HG03442 (cell line): ENCODE results near the gene PCDHGB4.
"Not testable (repeated sequence)": the region's sequence is repeated elsewhere in the genome, so short reads cannot be mapped to it uniquely, and the experiment has no call there.

Experiments used
- ATAC-seq: cut with Tn5 transposase; IDR thresholded peaks from one replicate; pipeline ENCODE4 v1.9.1; 2021; ENCODE audit warnings: mild to moderate bottlenecking, moderate library complexity; ENCODE audit not compliant: unreplicated experiment

PCDHGB4 gene

GRCh38 chr5:141366016-141366896 is 21.2 kb upstream of the PCDHGB4 start:
- no peak for ATAC-seq

DNA sequence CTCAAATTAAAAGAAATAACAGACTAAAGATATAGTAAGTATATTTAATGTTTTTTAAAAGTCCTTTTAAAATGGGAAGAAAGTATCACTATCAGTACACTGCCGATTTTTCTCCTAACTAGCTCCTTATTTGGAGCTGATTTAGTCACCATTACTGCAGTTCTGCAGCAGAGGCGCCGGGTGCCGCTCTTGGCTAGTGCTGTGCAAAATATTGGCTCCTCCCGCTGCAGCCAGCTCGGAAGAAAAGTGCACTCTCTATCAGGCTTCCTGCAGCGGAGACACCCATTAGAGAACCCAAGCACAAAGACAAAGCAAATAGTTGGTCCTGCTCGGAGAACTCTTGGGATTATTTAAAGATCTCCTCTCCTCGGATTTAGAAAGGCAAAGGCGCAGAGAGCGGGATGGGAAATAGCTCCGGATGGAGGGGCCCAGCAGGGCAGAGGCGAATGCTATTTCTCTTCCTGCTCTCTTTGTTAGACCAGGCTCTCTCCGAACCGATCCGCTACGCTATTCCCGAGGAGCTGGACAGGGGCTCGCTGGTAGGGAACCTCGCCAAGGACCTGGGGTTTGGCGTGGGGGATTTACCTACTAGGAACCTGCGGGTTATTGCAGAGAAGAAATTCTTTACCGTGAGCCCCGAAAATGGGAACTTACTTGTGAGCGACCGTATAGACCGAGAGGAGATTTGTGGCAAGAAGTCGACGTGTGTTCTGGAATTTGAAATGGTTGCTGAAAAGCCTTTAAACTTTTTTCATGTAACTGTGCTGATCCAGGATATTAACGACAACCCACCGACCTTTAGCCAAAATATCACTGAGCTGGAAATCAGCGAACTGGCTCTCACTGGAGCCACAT is 17.3 kb upstream of the PCDHGB4 start, which contains the start of gene PCDHGB3:
PCDHGB3 (plus strand) TSS at position 249 of the 855 bp plus-strand sequence; CDS start at position 402, 153 bp downstream.
- ATAC-seq, result peak; percentile 64

- ATAC-seq, result no peak
These were observed 15.7 kb upstream of the PCDHGB4 start for GRCh38 chr5:141371572-141372475.

DNA sequence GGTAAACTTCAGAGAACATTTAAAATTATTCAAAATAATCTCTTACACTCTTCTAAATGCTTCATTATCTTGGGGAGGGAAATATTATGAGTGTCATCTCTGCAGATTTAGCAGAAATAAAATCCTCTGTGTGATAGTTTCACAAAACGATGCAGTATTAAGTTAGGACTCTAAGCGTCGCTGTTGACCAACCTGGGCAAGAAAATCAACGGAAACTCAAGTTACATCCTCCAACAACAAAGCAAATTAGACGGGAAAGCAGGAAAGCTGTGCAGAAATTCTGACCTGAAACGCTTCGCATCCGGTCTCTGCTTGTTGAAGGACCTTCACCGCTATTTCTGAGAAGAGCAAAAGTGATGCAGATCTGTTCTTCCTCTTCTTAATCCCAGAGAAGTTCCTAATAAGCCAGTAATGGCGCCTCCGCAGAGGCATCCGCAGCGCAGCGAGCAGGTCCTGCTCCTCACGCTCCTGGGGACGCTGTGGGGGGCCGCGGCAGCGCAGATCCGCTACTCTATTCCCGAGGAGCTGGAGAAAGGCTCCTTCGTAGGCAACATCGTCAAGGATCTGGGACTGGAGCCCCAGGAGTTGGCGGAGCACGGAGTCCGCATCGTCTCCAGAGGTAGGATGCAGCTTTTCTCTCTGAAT is 13.7 kb upstream of the PCDHGB4 start, which contains the start of gene PCDHGA6:
PCDHGA6 (plus strand) TSS at position 219 of the 645 bp plus-strand sequence; CDS start at position 412, 193 bp downstream.
- no peak for ATAC-seq

GRCh38 chr5:141374627-141375026 is 12.9 kb upstream of the PCDHGB4 start:
- no peak for ATAC-seq

DNA sequence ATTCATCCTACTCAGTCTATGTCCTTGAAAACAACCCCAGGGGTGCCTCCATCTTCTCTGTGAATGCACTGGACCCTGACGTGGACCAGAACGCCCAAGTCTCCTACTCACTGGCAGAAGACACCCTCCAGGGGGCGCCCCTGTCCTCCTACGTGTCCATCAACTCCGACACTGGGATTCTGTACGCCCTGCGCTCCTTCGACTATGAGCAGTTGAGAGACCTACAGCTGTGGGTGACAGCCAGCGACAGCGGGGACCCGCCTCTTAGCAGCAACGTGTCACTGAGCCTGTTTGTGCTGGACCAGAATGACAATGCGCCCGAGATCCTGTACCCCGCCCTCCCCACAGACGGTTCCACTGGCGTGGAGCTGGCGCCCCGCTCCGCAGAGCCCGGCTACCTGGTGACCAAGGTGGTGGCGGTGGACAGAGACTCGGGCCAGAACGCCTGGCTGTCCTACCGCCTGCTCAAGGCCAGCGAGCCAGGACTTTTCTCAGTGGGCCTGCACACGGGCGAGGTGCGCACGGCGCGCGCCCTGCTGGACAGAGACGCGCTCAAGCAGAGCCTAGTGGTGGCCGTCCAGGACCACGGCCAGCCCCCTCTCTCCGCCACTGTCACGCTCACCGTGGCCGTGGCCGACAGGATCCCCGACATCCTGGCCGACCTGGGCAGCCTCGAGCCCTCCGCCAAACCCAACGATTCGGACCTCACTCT is 11.9 kb upstream of the PCDHGB4 start:
- not testable (repeated sequence) for ATAC-seq

DNA sequence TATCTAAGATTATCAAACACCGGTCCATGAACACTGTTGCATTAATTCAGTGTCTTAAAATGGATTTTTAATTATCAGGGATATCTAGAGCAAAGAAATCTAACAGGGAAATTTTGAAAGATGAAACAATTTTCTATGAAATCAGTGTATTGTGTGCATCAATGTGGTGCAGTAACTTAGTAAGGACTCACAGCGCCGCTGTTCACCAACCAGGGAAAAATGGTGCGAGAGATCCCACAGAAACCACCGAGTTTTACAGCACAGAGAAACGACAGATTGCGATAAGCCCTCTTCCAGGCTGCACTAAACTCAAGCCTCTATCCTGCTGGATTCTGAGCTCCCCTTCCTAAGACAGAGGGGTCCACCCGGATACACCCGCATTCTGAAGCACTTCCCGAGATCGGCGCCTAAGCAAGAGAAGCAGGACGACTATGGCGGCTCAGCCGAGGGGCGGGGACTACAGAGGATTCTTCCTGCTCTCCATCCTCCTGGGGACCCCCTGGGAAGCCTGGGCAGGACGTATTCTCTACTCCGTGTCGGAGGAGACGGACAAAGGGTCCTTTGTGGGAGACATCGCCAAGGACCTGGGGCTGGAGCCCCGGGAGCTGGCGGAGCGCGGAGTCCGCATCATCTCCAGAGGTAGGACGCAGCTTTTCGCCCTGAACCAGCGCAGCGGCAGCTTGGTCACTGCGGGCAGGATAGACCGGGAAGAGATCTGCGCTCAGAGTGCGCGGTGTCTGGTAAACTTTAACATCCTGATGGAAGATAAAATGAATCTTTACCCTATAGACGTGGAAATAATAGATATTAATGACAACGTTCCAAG is 4.8 kb upstream of the PCDHGB4 start, which contains the start of gene PCDHGA7:
PCDHGA7 (plus strand) TSS at position 274 of the 826 bp plus-strand sequence; CDS start at position 432, 158 bp downstream.
- no peak for ATAC-seq

- ATAC-seq, result no peak
These were observed 4.2 kb upstream of the PCDHGB4 start for GRCh38 chr5:141383345-141383744.

DNA sequence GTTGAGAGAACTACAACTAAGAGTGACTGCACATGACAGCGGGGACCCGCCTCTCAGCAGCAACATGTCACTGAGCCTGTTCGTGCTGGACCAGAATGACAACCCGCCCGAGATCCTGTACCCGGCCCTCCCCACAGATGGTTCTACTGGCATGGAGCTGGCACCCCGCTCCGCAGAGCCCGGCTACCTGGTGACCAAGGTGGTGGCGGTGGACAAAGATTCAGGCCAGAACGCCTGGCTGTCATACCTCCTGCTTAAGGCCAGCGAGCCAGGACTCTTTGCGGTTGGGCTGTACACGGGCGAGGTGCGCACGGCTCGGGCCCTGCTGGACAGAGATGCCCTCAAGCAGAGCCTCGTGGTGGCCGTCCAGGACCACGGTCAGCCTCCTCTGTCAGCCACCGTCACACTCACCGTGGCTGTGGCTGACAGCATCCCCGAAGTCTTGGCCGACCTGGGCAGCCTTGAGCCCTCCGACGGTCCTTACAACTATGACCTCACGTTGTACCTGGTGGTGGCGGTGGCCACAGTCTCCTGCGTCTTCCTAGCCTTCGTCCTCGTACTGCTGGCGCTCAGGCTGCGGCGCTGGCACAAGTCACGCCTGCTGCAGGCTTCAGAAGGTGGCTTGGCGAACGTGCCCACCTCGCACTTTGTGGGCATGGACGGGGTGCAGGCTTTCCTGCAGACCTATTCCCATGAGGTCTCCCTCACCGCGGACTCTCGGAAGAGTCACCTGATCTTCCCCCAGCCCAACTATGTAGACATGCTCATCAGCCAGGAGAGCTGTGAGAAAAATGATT is 2.8 kb upstream of the PCDHGB4 start:
- ATAC-seq, result no peak

DNA sequence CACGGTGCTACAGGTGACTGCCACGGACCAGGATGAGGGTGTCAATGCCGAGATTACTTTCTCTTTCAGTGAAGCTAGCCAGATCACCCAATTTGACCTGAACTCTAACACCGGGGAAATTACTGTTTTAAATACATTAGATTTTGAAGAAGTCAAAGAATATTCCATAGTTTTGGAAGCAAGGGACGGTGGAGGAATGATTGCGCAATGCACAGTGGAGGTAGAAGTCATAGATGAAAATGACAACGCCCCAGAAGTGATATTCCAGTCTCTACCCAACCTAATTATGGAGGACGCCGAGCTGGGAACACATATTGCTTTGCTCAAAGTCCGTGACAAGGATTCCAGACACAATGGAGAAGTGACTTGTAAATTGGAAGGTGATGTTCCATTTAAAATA is 1.2 kb downstream of the PCDHGB4 start:
- ATAC-seq, result no peak

GRCh38 chr5:141389153-141390042 is 1.9 kb downstream of the PCDHGB4 start:
- ATAC-seq, result no peak

DNA sequence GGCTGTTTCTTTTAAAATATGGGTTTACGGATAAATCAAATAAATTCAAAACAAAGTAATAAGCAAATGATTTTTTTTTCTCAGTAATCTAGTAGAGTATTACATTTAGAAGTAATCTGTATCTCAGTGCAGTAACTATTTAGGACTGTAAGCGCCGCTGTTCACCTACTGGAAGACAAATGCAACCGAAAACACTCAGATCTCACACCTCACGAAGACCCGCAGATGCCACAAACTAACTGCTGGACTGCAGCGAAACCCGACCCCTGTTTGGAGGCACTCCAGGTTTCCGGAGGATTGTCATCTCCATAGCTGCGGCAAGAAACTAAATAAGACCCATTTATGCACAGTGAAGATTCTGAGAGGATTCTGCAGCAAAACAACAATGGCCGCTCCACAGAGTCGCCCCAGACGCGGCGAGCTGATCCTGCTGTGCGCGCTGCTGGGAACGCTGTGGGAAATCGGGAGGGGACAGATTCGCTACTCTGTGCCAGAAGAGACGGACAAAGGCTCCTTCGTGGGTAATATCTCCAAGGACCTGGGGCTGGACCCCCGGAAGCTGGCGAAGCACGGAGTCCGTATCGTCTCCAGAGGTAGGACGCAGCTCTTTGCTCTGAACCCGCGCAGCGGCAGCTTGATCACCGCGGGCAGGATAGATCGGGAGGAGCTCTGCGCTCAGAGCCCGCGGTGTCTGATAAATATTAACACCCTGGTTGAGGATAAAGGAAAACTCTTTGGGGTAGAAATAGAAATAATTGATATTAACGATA is 5.1 kb downstream of the PCDHGB4 start, which contains the start of gene PCDHGA8:
PCDHGA8 (plus strand) TSS at position 205 of the 770 bp plus-strand sequence; CDS start at position 386, 181 bp downstream.
- ATAC-seq, result no peak

DNA sequence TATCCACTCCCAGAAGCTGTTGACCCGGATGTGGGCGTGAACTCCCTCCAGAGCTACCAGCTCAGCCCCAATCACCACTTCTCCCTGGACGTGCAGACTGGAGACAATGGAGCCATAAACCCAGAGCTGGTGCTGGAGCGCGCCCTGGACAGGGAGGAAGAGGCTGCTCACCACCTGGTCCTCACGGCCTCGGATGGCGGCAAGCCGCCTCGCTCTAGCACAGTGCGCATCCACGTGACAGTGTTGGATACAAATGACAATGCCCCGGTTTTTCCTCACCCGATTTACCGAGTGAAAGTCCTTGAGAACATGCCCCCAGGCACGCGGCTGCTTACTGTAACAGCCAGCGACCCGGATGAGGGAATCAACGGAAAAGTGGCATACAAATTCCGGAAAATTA is 5.8 kb downstream of the PCDHGB4 start:
- ATAC-seq, result no peak

- not testable (repeated sequence) for ATAC-seq
These were observed 7.1 kb downstream of the PCDHGB4 start for GRCh38 chr5:141394401-141395187.
